Natural killer cell treated with Interleukin-12 subunit alpha and Interleukin-12 subunit beta and Interleukin-15 and Interleukin-18, amount 100 ng/mL, for 72 hours (primary cell): ENCODE results near the gene MRPS16. TPM values are rescaled to one million over a fixed set of nuclear protein-coding genes. Genes with fewer than 3 reads are reported as not detected.
"Not testable (repeated sequence)": the region's sequence is repeated elsewhere in the genome, so short reads cannot be mapped to it uniquely, and the experiment has no call there.

Experiments
- ATAC-seq, 2 donors: fragments of 150-1000 bp; cut with Tn5 transposase in 1 of 2; sonication (Bioruptor Pico), chemical (Tn5 transposase) in 1 of 2; 2 replicates each; pipeline ENCODE4 v1.10.0; 2021
- DNase-seq: peaks from one replicate; pipeline ENCODE4 v3.0.0; 2022; ENCODE audit warnings: low spot score
- H3K27ac Mint-ChIP-seq, 2 donors: 1 replicate in 1 of 2; 2 replicates in 1 of 2; pipeline ENCODE4 v1.8.0; 2022; ENCODE audit warnings: mixed read lengths in 2 of 2, mild to moderate bottlenecking in 1 of 2, moderate library complexity in 1 of 2
- H3K27me3 Mint-ChIP-seq, 2 donors: 1 replicate in 1 of 2; 2 replicates in 1 of 2; pipeline ENCODE4 v1.8.0; 2022; ENCODE audit warnings: mixed read lengths in 2 of 2
- H3K36me3 Mint-ChIP-seq: one replicate; pipeline ENCODE4 v1.8.0; 2022; ENCODE audit warnings: mixed read lengths
- H3K4me1 Mint-ChIP-seq, 2 donors: 1 replicate in 1 of 2; 2 replicates in 1 of 2; pipeline ENCODE4 v1.8.0; 2022; ENCODE audit warnings: low read depth in 2 of 2, mixed read lengths in 2 of 2, mild to moderate bottlenecking in 1 of 2
- H3K4me3 Mint-ChIP-seq: one replicate; pipeline ENCODE4 v1.8.0; 2022; ENCODE audit warnings: mixed read lengths
- H3K9me3 Mint-ChIP-seq: 2 replicates; pipeline ENCODE4 v1.8.0; 2022; ENCODE audit warnings: mixed read lengths
- total RNA-seq, 2 donors: library from RNA; stranded (reverse); gene quantifications; one replicate each; pipeline ENCODE4 v1.2.3, GENCODE V29; 2022

MRPS16 gene
- total RNA-seq, result 100 to 1,000 TPM in 1 of 2 donors, 10 to 100 TPM in 1; 83.1 to 118 TPM

GRCh38 chr10:73252445-73253224 lies at the start of gene MRPS16:
MRPS16 (minus strand) TSS chr10:73252644; CDS start chr10:73252482, 162 bp downstream.
- peak; percentile 95 for DNase-seq
- peaks cover 25 to 26% of the 10 kb centered on the region in 2 donors for H3K4me1 Mint-ChIP-seq
- peak; percentile 95 to 98 for ATAC-seq
- peak within 1 kb of the TSS; percentile 99 for H3K4me3 Mint-ChIP-seq
- no peaks in the 10 kb centered on the region for H3K27me3 Mint-ChIP-seq
- H3K27ac Mint-ChIP-seq, result peak within 1 kb of the TSS; percentile 94 to 98
- no peaks in the 10 kb centered on the region for H3K9me3 Mint-ChIP-seq
- peaks cover 10% of the 10 kb centered on the region for H3K36me3 Mint-ChIP-seq

GRCh38 chr10:73296946-73297345 lies 44.5 kb upstream of the MRPS16 start:
- Mint-ChIP-seq H3K9me3 (no peaks in the 10 kb centered on the region), H3K4me1 (no peaks in the 10 kb centered on the region), H3K27me3 (peaks cover 13 to 20% of the 10 kb centered on the region in 2 donors), H3K36me3 (no peaks in the 10 kb centered on the region), H3K4me3 (no peak overlapping the region), H3K27ac (no peak overlapping the region)
- DNase-seq, result no peak
- no peak for ATAC-seq

- H3K36me3 Mint-ChIP-seq, result peaks cover 13% of the 10 kb centered on the region
- ATAC-seq (no peak), DNase-seq (no peak)
- no peak overlapping the region for H3K27ac Mint-ChIP-seq
- H3K4me3 Mint-ChIP-seq, result no peak overlapping the region
- no peaks in the 10 kb centered on the region for H3K9me3 Mint-ChIP-seq
- peaks cover 19 to 23% of the 10 kb centered on the region in 2 donors for H3K27me3 Mint-ChIP-seq
- no peaks in the 10 kb centered on the region for H3K4me1 Mint-ChIP-seq
These were observed 41.0 kb upstream of the MRPS16 start for GRCh38 chr10:73293461-73293860.

GRCh38 chr10:73289958-73290357 lies 37.5 kb upstream of the MRPS16 start:
- Mint-ChIP-seq H3K36me3 (peaks cover 13% of the 10 kb centered on the region), H3K4me3 (no peak overlapping the region), H3K27me3 (peaks cover 9 to 11% of the 10 kb centered on the region in 2 donors), H3K4me1 (no peaks in the 10 kb centered on the region), H3K9me3 (no peaks in the 10 kb centered on the region), H3K27ac (no peak overlapping the region)
- DNase-seq, result no peak
- ATAC-seq, result no peak

GRCh38 chr10:73287441-73287840 lies 35.0 kb upstream of the MRPS16 start:
- no peak overlapping the region for H3K27ac Mint-ChIP-seq
- H3K9me3 Mint-ChIP-seq, result no peaks in the 10 kb centered on the region
- no peak for ATAC-seq
- H3K4me3 Mint-ChIP-seq, result no peak overlapping the region
- H3K4me1 Mint-ChIP-seq, result no peaks in the 10 kb centered on the region
- H3K27me3 Mint-ChIP-seq, result peaks cover 6 to 15% of the 10 kb centered on the region in 2 donors
- no peak for DNase-seq
- H3K36me3 Mint-ChIP-seq, result peaks cover 13% of the 10 kb centered on the region

GRCh38 chr10:73281097-73281496 lies 28.7 kb upstream of the MRPS16 start:
- ATAC-seq (no peak), DNase-seq (no peak)
- Mint-ChIP-seq H3K9me3 (no peaks in the 10 kb centered on the region), H3K4me3 (no peak overlapping the region), H3K4me1 (no peaks in the 10 kb centered on the region), H3K27ac (no peak overlapping the region), H3K27me3 (peaks cover 11 to 27% of the 10 kb centered on the region in 2 donors), H3K36me3 (no peaks in the 10 kb centered on the region)

GRCh38 chr10:73264423-73264822 lies 12.0 kb upstream of the MRPS16 start:
- Mint-ChIP-seq H3K36me3 (no peaks in the 10 kb centered on the region), H3K4me1 (no peaks in the 10 kb centered on the region), H3K27ac (no peak overlapping the region), H3K27me3 (peaks cover 7% of the 10 kb centered on the region in 2 donors), H3K4me3 (no peak overlapping the region), H3K9me3 (no peaks in the 10 kb centered on the region)
- DNase-seq (no peak), ATAC-seq (no peak)

- Mint-ChIP-seq H3K4me1 (no peaks in the 10 kb centered on the region), H3K27ac (no peak overlapping the region), H3K9me3 (no peaks in the 10 kb centered on the region), H3K36me3 (peaks cover 4% of the 10 kb centered on the region), H3K4me3 (no peak overlapping the region), H3K27me3 (peaks cover 6 to 7% of the 10 kb centered on the region in 2 donors)
- DNase-seq (no peak), ATAC-seq (no peak)
These were observed 11.4 kb upstream of the MRPS16 start for GRCh38 chr10:73263693-73264347.

- Mint-ChIP-seq H3K36me3 (peaks cover 5% of the 10 kb centered on the region), H3K27ac (no peak overlapping the region), H3K9me3 (peaks cover 3% of the 10 kb centered on the region), H3K4me1 (no peaks in the 10 kb centered on the region), H3K27me3 (peaks cover 6 to 7% of the 10 kb centered on the region in 2 donors), H3K4me3 (no peak overlapping the region)
- DNase-seq (no peak), ATAC-seq (no peak)
These were observed 10.6 kb upstream of the MRPS16 start for GRCh38 chr10:73262880-73263555.

GRCh38 chr10:73262105-73262730 lies 9.8 kb upstream of the MRPS16 start:
- Mint-ChIP-seq H3K4me1 (no peaks in the 10 kb centered on the region), H3K27ac (peak overlapping the region in 1 of 2 donors; percentile 49), H3K9me3 (peaks cover 3% of the 10 kb centered on the region), H3K27me3 (peaks cover 6 to 7% of the 10 kb centered on the region in 2 donors), H3K4me3 (no peak overlapping the region), H3K36me3 (peaks cover 5% of the 10 kb centered on the region)
- DNase-seq (no peak), ATAC-seq (no peak)

GRCh38 chr10:73261362-73261995 lies 9.0 kb upstream of the MRPS16 start:
- no peak overlapping the region for H3K4me3 Mint-ChIP-seq
- H3K27ac Mint-ChIP-seq, result peak overlapping the region in 1 of 2 donors; percentile 49
- H3K27me3 Mint-ChIP-seq, result peaks cover 6 to 7% of the 10 kb centered on the region in 2 donors
- H3K9me3 Mint-ChIP-seq, result peaks cover 3% of the 10 kb centered on the region
- ATAC-seq (no peak), DNase-seq (no peak)
- H3K4me1 Mint-ChIP-seq, result no peaks in the 10 kb centered on the region
- peaks cover 5% of the 10 kb centered on the region for H3K36me3 Mint-ChIP-seq

- H3K27ac Mint-ChIP-seq, DNase-seq, H3K4me1 Mint-ChIP-seq, H3K27me3 Mint-ChIP-seq, H3K36me3 Mint-ChIP-seq, H3K4me3 Mint-ChIP-seq, ATAC-seq, H3K9me3 Mint-ChIP-seq: not testable (repeated sequence)
These were observed 6.2 kb upstream of the MRPS16 start for GRCh38 chr10:73258612-73259011.

GRCh38 chr10:73253225-73253555 lies 746 bp upstream of the MRPS16 start:
- Mint-ChIP-seq H3K9me3 (peaks cover under 1% of the 10 kb centered on the region), H3K27ac (peak overlapping the region; percentile 94 to 98), H3K4me3 (peak overlapping the region; percentile 99), H3K27me3 (no peaks in the 10 kb centered on the region), H3K4me1 (peaks cover 20 to 23% of the 10 kb centered on the region in 2 donors), H3K36me3 (peaks cover 10% of the 10 kb centered on the region)
- ATAC-seq (no peak), DNase-seq (no peak)
